GM19397 (cell line): ENCODE results near the gene OS9.
A peak's percentile ranks its signal among the peaks of the same experiment; 100 is the strongest.
"Not testable (repeated sequence)": the region's sequence is repeated elsewhere in the genome, so short reads cannot be mapped to it uniquely, and the experiment has no call there.

Source experiments
- ATAC-seq: cut with Tn5 transposase; IDR thresholded peaks from one replicate; pipeline ENCODE4 v1.9.1; 2021; ENCODE audit warnings: mild to moderate bottlenecking, moderate library complexity; ENCODE audit not compliant: unreplicated experiment

The OS9 gene

DNA sequence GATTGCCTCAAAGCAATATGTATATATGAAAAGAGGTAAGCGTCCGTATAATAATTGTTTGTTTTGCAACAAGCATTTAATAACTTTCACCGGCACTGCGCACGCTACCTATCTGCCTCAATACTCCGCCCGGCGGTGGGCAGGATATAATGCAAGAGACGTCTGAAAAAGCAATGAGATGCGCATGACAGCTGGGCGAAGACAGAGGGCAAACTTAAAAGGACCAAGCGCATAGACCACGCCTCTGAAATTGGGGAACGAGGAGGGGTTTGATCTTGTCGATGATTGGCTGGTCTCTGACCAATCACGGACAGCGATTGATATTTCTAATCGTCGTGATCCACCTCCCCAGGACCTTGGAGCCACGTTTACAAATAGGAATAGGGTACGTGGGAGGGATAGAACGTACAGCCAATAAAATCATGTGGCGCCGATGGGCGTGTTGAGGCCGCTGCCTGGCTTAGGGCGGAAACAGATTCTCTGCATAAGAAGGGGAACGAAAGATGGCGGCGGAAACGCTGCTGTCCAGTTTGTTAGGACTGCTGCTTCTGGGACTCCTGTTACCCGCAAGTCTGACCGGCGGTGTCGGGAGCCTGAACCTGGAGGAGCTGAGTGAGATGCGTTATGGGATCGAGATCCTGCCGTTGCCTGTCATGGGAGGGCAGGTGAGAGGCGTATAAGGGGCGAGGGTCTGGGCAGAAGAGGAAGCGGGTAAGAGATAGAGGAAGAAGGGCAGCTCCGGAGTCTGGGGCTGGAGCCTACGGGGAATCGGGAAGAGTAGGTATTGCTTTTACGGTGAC is at the start of gene OS9:
Gene OS9, plus strand, starts transcription at position 474 of the 800 bp plus-strand sequence. Its CDS starts 30 bp downstream, at position 504.
- ATAC-seq = peak; percentile 97

GRCh38 chr12:57645990-57646658 is 47.8 kb upstream of the OS9 start:
- not testable (repeated sequence) for ATAC-seq

GRCh38 chr12:57646659-57647049 is 47.3 kb upstream of the OS9 start:
- not testable (repeated sequence) for ATAC-seq

- no peak for ATAC-seq
These were observed 39.9 kb upstream of the OS9 start for GRCh38 chr12:57654042-57654441.

- ATAC-seq = no peak
These were observed 38.2 kb upstream of the OS9 start for GRCh38 chr12:57655541-57656240.

- ATAC-seq = not testable (repeated sequence)
These were observed 37.5 kb upstream of the OS9 start for GRCh38 chr12:57656408-57656807.

DNA sequence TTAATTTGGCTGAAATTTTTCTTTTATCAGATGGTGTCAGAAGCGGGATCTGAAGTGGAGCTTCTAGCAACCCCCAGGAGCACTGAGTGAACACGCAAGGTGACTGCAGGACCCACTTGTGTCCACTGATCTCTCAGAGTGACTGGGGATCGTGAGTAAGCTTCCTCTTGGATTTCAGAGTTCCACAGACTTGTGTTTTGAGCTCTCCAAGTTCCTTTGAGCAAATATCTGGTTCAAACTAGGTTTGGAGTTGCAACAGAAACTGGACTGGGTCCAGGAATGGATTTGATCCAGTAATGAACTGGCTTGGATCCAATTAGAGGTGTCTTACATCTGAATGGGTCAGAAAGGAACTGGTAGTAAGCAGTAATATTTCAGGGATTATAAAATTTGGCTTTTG is 36.2 kb upstream of the OS9 start:
- ATAC-seq = no peak

DNA sequence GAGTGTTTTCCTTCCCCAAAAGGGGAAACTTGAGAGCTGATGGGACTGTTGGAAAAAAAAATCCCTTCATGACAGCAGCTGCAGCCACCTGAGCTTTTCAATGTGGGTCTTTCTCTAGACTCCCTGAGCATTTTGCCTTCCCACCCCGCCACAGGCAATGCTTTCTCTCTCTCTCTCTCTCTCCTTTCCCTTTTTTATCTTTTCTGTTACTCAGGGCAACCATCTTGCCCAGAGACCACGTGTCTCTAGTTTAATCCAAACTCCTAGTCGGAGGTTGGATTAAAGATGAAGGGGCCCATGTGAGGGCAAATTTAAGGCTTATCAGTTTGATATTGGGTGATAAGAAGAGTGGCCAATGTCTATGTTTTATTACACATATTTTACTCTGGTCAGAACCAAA is 35.0 kb upstream of the OS9 start:
- no peak for ATAC-seq

DNA sequence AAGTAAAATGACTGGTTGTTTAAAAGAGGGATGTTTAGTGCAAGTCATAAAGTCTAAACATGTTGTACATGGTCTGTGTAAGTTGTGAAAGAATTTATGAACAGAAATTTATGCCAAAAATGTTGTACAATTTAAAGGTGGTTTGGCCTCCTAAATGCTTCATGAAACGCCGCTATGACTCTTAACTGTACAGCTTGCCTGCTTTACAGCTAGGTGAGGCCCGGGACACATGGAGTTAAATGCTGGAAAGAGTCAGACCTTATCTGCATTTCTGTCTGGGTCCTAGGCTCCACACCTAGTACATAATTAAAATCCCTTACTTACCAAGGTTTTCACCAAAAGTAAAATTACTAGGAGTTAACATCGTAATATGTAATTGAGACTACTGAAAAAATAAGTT is 32.6 kb upstream of the OS9 start:
- no peak for ATAC-seq

DNA sequence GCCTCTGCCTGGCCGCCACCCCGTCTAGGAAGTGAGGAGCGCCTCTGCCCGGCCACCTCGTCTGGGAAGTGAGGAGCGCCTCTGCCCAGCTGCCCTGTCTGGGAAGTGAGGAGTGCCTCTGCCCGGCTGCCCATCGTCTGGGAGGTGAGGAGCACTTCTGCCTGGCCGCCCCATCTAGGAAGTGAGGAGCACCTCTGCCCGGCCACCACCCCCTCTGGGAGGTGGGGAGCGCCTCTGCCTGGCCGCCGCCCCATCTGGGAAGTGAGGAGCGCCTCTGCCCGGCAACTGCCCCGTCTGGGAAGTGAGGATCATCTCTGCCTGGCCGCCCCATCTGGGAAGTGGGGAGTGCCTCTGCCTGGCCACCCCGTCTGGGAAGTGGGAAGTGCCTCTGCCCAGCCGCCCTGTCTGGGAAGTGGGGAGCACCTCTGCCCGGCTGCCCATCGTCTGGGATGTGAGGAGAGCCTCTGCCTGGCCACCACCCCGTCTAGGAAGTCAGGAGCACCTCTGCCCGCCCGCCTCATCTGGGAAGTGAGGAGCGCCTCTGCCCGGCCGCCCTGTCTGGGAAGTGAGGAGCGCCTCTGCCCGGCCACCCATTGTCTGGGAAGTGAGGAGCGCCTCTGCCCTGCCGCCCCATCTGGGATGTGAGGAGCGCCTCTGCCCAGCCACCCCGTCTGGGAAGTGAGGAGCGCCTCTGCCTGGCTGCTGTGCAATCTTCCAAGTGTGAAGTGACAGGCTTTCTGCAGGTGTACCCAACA is 28.7 kb upstream of the OS9 start:
- ATAC-seq = not testable (repeated sequence)

GRCh38 chr12:57666897-57667296 is 27.0 kb upstream of the OS9 start:
- ATAC-seq = no peak

- not testable (repeated sequence) for ATAC-seq
These were observed 24.2 kb upstream of the OS9 start for GRCh38 chr12:57669691-57670090.

DNA sequence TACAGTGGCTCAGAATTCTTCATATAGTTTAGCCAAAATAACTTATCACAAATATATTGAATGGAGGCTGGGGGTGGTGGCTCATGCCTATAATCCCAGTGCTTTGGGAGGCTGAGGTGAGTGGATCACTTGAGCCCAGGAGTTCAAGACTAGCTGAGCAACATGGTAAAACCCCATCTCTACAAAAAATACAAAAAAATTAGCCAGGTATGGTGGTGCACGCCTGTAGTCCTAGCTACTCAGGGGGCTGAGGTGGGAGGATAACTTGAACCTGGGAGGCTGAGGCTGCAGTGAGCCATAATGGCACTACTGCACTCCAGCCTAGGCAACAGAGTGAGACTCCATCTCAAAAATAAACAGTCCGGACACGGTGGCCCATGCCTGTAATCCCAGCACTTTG is 22.1 kb upstream of the OS9 start:
- not testable (repeated sequence) for ATAC-seq

DNA sequence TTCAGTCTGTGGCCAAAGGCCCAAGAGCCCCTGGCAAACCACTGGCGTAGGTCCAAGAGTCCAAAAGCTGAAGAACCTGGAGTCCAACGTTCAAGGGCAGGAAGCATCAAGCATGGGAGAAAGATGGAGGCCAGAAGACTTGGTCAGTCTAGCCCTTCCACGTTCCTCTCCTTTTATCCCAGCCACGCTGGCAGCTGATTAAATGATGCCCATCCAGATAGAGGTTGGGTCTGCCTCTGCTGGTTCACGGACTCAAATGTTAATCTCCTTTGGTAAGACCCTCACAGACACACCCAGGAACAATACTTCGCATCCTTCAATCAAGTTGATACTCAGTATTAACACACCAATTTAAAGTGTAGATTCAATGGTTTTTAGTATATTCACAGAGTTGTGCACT is 21.1 kb upstream of the OS9 start:
- ATAC-seq = no peak

DNA sequence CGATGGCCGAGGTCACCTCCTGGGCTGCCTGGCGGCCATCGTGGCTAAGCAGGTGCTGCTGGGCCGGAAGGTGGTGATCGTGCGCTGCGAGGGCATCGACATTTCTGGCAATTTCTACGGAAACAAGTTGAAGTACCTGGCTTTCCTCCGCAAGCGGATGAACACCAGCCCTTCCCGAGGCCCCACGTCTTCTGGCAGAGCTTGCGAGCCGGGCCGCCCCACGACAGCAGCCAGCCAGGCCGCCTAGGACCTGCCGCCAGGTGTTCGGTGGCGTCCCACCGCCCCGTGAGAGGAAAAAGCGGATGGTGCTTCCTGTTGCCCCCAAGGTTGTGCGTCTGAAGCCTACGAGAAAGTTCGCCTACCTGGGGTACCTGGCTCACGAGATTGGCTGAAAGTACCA is 19.2 kb upstream of the OS9 start:
- ATAC-seq = no peak

- ATAC-seq = not testable (repeated sequence)
These were observed 16.0 kb upstream of the OS9 start for GRCh38 chr12:57677947-57678346.

DNA sequence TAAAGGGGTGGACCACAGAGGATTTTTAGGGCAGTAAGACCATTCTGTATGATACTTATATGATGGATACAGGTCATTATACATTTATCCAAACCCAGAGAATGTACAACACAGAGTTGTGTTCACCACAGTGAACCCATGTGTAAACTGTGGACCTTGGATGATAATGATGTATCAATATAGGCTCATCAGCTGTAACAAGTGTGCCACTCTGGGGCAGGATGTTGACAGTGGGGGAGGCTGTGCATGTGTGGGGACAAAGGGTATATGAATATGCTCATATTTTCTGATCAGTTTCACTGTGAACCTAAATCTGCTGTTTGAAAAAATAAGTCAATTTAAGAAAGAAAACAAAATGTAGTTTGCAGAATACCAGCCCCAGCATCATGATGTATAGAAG is 14.2 kb upstream of the OS9 start:
- ATAC-seq = no peak

- ATAC-seq = no peak
These were observed 6.1 kb upstream of the OS9 start for GRCh38 chr12:57687862-57688261.

GRCh38 chr12:57688931-57689330 is 5.0 kb upstream of the OS9 start:
- ATAC-seq = no peak

DNA sequence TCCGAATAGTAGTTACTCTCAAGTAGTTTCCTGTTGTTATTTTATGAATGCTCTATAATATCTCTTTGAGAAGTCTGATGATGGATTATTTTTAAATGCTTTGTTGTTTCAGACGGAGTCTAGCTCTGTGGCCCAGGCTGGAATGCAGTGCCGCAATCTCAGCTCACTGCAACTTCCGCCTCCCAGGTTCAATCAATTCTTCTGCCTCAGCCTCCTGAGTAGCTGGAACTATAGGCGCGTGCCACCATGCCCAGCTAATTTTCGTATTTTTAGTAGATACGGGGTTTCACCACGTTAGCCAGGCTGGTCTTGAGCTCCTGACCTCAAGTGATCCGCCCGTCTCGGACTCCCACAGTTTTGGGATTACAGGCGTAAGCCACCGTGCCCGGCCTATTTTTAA is 1.4 kb upstream of the OS9 start:
- no peak for ATAC-seq

GRCh38 chr12:57693317-57693658 is 644 bp upstream of the OS9 start:
- no peak for ATAC-seq
